ENCODE results near the gene GCHFR. TPM values are rescaled to one million over a fixed set of nuclear protein-coding genes. Genes with fewer than 3 reads are reported as not detected.

The GCHFR gene
- total RNA-seq, 1 experiment from 2014 or later = 1.5 TPM

- Histone ChIP-seq H3K27me3 (ENCODE audit: insufficient read depth, low read length) (no peaks in the 10 kb centered on the region), H2AFZ (ENCODE audit: low read depth, low read length, poor library complexity, severe bottlenecking) (no peak overlapping the region), H4K20me1 (ENCODE audit: insufficient read depth) (no peaks in the 10 kb centered on the region), H3K9ac (ENCODE audit: low read length) (no peak overlapping the region), H3K4me2 (ENCODE audit: low read length) (no peak overlapping the region), H3K9me2 (ENCODE audit: insufficient read depth) (no peaks in the 10 kb centered on the region), H3K27ac (ENCODE audit: low read depth, low read length) (no peak overlapping the region), H3K9me3 (ENCODE audit: control insufficient read depth in 1 of 2, insufficient read depth in 1 of 2, low read depth in 1 of 2, low read length in 2 of 2) (no peaks in the 10 kb centered on the region), H3K79me2 (ENCODE audit: insufficient read depth, low read length) (0 out of 2 replicates have a peak, but pooled peaks cover 7% of the 10 kb centered on the region), H3K4me3 (replicated peaks in 1 of 2; ENCODE audit: low read depth in 1 of 2, low read length in 2 of 2) (no peak overlapping the region), H3K4me1 (ENCODE audit: control insufficient read depth in 1 of 2, insufficient read depth in 2 of 2, low read length in 2 of 2) (peaks cover 4 to 11% of the 10 kb centered on the region in 2 experiments; a peak in 3 of 4 replicates), H3K36me3 (ENCODE audit: control insufficient read depth in 1 of 2, insufficient read depth in 2 of 2, low read length in 2 of 2) (peaks cover 8 to 28% of the 10 kb centered on the region in 2 experiments)
- DNase-seq (ENCODE audit: low read depth, low spot score) (no peak), ATAC-seq (no peak)
- no TSS peak for BruUV-seq (replicated peaks)
- ChIA-PET CTCF (no interaction called here), POLR2A (no interaction called here), RAD21 (ENCODE audit: low non-redundant PET in 1 of 2, low total read pairs in 2 of 2, uncharacterized antibody in 2 of 2, unreplicated experiment in 2 of 2) (no interaction called here)
- no peak for TF ChIP-seq FOSL1 (IDR thresholded peaks at IDR 0.05; ENCODE audit: low read depth)
- TF ChIP-seq EZH2 (IDR thresholded peaks at IDR 0.05) = no peak
- no peak for TF ChIP-seq POLR2A (IDR thresholded peaks at IDR 0.05; ENCODE audit: borderline replicate concordance, extremely low read depth, insufficient read depth, insufficient read length)
- TF ChIP-seq ZBTB33 (IDR thresholded peaks at IDR 0.05; ENCODE audit: extremely low read depth, insufficient replicate concordance, low read length) = no peak
- TF ChIP-seq SRF (IDR thresholded peaks at IDR 0.05; ENCODE audit: low read depth) = no peak
- no peak for TF ChIP-seq RAD21 (IDR thresholded peaks at IDR 0.05; ENCODE audit: low read depth)
- TF ChIP-seq ZNF274 (IDR thresholded peaks at IDR 0.05; ENCODE audit: low read depth, low read length) = no peak
- TF ChIP-seq JUND (IDR thresholded peaks at IDR 0.05) = no peak
- TF ChIP-seq, protein P1, sequence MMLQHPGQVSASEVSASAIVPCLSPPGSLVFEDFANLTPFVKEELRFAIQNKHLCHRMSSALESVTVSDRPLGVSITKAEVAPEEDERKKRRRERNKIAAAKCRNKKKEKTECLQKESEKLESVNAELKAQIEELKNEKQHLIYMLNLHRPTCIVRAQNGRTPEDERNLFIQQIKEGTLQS (IDR thresholded peaks at IDR 0.05) = no peak
- no peak for TF ChIP-seq SIN3A (IDR thresholded peaks at IDR 0.05; ENCODE audit: low read depth)
- no peak for TF ChIP-seq YY1 (IDR thresholded peaks at IDR 0.05; ENCODE audit: extremely low read depth, insufficient replicate concordance, low read depth, low read length)
- no peak for TF ChIP-seq ZFX (IDR thresholded peaks at IDR 0.05)
- no peak for TF ChIP-seq POLR2AphosphoS5 (IDR thresholded peaks at IDR 0.05; ENCODE audit: low read depth, low read length)
- TF ChIP-seq ELF1 (IDR thresholded peaks at IDR 0.05; ENCODE audit: borderline replicate concordance, low read depth) = no peak
- no peak for TF ChIP-seq TCF7L2 (IDR thresholded peaks at IDR 0.05; ENCODE audit: borderline replicate concordance, extremely low read depth, insufficient read depth, insufficient read length)
- TF ChIP-seq, protein P2, sequence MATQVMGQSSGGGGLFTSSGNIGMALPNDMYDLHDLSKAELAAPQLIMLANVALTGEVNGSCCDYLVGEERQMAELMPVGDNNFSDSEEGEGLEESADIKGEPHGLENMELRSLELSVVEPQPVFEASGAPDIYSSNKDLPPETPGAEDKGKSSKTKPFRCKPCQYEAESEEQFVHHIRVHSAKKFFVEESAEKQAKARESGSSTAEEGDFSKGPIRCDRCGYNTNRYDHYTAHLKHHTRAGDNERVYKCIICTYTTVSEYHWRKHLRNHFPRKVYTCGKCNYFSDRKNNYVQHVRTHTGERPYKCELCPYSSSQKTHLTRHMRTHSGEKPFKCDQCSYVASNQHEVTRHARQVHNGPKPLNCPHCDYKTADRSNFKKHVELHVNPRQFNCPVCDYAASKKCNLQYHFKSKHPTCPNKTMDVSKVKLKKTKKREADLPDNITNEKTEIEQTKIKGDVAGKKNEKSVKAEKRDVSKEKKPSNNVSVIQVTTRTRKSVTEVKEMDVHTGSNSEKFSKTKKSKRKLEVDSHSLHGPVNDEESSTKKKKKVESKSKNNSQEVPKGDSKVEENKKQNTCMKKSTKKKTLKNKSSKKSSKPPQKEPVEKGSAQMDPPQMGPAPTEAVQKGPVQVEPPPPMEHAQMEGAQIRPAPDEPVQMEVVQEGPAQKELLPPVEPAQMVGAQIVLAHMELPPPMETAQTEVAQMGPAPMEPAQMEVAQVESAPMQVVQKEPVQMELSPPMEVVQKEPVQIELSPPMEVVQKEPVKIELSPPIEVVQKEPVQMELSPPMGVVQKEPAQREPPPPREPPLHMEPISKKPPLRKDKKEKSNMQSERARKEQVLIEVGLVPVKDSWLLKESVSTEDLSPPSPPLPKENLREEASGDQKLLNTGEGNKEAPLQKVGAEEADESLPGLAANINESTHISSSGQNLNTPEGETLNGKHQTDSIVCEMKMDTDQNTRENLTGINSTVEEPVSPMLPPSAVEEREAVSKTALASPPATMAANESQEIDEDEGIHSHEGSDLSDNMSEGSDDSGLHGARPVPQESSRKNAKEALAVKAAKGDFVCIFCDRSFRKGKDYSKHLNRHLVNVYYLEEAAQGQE (IDR thresholded peaks at IDR 0.05; ENCODE audit: low read depth) = no peak
- TF ChIP-seq CEBPB (IDR thresholded peaks at IDR 0.05; ENCODE audit: low read depth) = no peak
- intact Hi-C loops (cut with micrococcal nuclease) = no loop called here
Observed at GRCh38 chr15:40721701-40722100, 42.2 kb upstream of the GCHFR start.

All from HCT116 (cell line).